Cardiac muscle cell (in vitro differentiated cells and primary cell): ENCODE data around the gene GLE1. TPM values are rescaled to one million over a fixed set of nuclear protein-coding genes. Genes with fewer than 3 reads are reported as not detected.

ENCODE experiments used
- DNase-seq, 2 donors: peaks; one replicate each; pipeline versions ENCODE4 v3.0.0 to v3.0.0-alpha.2; 2010 to 2017; ENCODE audit warnings: low read depth in 1 of 2, low spot score in 1 of 2
- H3K27ac ChIP-seq: fragments of 200-600 bp; sonication (generic); 2 replicates; pipeline ENCODE4 v1.5.1; 2016
- H3K27me3 ChIP-seq: fragments of 200-600 bp; sonication (generic); 2 replicates; pipeline ENCODE4 v1.6.0; 2016; ENCODE audit warnings: control low read depth
- H3K36me3 ChIP-seq: fragments of 200-600 bp; sonication (generic); 2 replicates; pipeline ENCODE4 v1.5.1; 2016; ENCODE audit warnings: control low read depth
- H3K4me1 ChIP-seq: fragments of 200-600 bp; sonication (generic); 2 replicates; pipeline ENCODE4 v1.8.1; 2017; ENCODE audit warnings: low read depth, mild to moderate bottlenecking, mixed run types
- H3K4me3 ChIP-seq: fragments of 200-600 bp; sonication (generic); 2 replicates; pipeline ENCODE4 v1.5.1; 2016; ENCODE audit warnings: mild to moderate bottlenecking
- H3K9me3 ChIP-seq: fragments of 200-600 bp; sonication (generic); 2 replicates; pipeline ENCODE4 v1.5.1; 2017; ENCODE audit warnings: low read depth, mild to moderate bottlenecking, control low read depth
- CTCF ChIP-seq: IDR thresholded peaks from 2 replicates; pipeline ENCODE4 v1.5.1; 2012; ENCODE audit warnings: low read depth, mild to moderate bottlenecking, low read length
- polyA plus RNA-seq: library from polyadenylated mRNA; unstranded; fragments of >200 nt; fragmentation: Nextera tagmentation; extraction: Ambion mirVana; gene quantifications from 2 replicates; pipeline ENCODE4 v1.2.1, GENCODE V29; 2016
- total RNA-seq: library from RNA; depleted of rRNA; stranded (reverse); fragments of >200 nt; gene quantifications from 2 replicates; pipeline ENCODE4 v1.2.3, GENCODE V29; 2016

GLE1 gene
- total RNA-seq (20.6 and 22.4 TPM in 2 replicates), polyA plus RNA-seq (16.3 and 28.4 TPM in 2 replicates)

DNA sequence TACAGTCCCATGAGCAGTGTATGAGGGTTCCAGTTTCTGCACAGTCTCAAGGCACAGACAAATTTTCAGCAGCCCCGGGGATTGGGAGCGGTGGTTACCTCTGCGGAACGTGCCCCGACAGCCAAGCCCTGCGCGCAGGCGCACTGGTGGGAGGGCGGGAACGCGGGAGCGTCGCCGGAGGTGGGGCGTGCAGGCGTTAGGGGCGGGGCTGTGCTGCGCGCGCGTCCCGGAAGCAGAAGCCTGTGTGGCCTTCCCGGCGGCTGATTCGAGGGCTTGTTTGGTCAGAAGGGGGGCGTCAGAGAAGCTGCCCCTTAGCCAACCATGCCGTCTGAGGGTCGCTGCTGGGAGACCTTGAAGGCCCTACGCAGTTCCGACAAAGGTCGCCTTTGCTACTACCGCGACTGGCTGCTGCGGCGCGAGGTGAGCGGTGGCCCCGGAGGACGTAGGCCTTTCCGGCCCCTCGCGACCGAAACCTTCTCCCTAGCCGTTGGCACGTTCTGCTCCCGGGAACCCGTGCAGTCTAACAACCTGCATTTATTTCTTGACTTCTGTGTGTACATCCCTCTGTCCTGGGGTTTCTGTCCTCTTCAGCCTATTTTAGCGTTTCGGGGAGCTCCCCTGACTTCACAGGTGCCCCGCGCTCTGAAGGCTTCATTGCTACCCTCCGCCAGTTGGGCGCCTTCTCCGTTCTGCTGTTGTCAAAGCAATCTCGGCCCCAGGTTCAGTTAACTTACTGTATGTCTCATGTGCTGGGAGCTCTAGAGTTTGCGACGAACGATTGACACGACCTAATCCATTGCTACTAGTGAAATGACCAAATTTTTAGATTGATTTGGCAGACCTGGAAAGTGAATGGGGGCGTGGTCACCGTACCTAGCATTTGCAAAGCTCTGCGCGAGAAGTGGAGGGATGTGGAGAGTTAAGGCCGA is at the start of gene GLE1:
Gene GLE1 (plus strand): TSS at position 235 of the 929 bp plus-strand sequence. CDS start 87 bp downstream, at position 322.
- H3K4me3 ChIP-seq: peak within 1 kb of the TSS; percentile 80
- TF ChIP-seq CTCF: no peak
- H3K4me1 ChIP-seq: peaks cover 8% of the 10 kb centered on the region
- H3K9me3 ChIP-seq: no peaks in the 10 kb centered on the region
- no peaks in the 10 kb centered on the region for H3K27me3 ChIP-seq
- peak; percentile 95 for DNase-seq
- no peaks in the 10 kb centered on the region for H3K36me3 ChIP-seq
- H3K27ac ChIP-seq: peak within 1 kb of the TSS; percentile 85

DNA sequence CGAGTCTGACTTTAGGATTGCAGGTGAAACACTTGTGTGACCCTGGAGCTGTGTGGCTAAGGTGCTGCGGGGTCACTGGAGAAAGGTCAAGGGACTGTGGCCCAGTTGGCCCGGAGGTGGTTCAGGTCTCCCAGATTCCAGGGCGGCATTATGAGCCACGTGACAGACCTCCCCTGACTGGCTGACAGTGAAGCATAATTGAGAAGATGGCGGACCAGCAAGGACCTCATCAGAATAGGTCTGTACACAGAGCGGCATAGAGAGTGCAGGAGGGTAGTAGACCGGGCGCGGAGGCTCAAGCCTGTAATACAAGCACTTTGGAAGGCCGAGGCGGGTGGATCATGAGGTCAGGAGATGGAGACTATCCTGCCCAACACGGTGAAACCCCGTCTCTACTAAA is 49.5 kb upstream of the GLE1 start:
- no peak for DNase-seq
- Histone ChIP-seq H3K27ac (no peak overlapping the region), H3K27me3 (no peaks in the 10 kb centered on the region), H3K4me1 (no peaks in the 10 kb centered on the region), H3K9me3 (no peaks in the 10 kb centered on the region), H3K4me3 (no peak overlapping the region), H3K36me3 (peaks cover 1% of the 10 kb centered on the region)
- TF ChIP-seq CTCF: no peak

GRCh38 chr9:128455849-128456612 is 48.5 kb upstream of the GLE1 start, which contains the start of gene ODF2:
ODF2 (plus strand) TSS chr9:128456006; CDS start chr9:128456092, 86 bp downstream.
- H3K36me3 ChIP-seq: peaks cover 6% of the 10 kb centered on the region
- DNase-seq: peak; percentile 97 to 98
- peak within 1 kb of the TSS; percentile 69 for H3K27ac ChIP-seq
- H3K4me3 ChIP-seq: peak within 1 kb of the TSS; percentile 89
- no peak for TF ChIP-seq CTCF
- no peaks in the 10 kb centered on the region for H3K4me1 ChIP-seq
- no peaks in the 10 kb centered on the region for H3K27me3 ChIP-seq
- no peaks in the 10 kb centered on the region for H3K9me3 ChIP-seq

DNA sequence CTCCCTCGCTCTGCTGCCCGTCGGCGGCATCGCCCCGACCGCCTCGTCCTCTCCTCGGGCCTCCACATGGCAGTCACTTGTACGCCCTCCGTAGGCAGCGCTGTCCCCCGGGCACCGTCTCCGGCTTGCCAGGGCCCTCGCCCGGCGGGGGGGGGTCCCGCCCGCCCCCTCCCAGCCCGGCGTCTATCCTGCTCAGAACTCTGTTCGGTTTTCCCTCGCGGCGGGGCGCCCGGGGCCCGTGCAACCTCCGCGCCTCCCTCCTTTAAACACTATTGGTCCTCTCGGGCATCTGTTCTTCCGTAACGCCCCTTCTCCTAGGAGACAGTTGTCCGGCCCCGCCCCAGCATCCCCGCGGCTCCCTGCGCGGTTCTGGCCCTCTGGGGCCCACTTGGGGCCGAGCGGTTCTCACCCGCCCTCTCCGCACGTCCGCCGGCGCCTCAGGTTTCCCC is 47.9 kb upstream of the GLE1 start:
- no peak for TF ChIP-seq CTCF
- Histone ChIP-seq H3K9me3 (no peaks in the 10 kb centered on the region), H3K27ac (peak overlapping the region; percentile 69), H3K27me3 (no peaks in the 10 kb centered on the region), H3K36me3 (peaks cover 6% of the 10 kb centered on the region), H3K4me1 (no peaks in the 10 kb centered on the region), H3K4me3 (peak overlapping the region; percentile 89)
- DNase-seq: peak; percentile 74 to 76

GRCh38 chr9:128457207-128457606 is 47.3 kb upstream of the GLE1 start:
- Histone ChIP-seq H3K27me3 (no peaks in the 10 kb centered on the region), H3K27ac (no peak overlapping the region), H3K4me3 (peak overlapping the region; percentile 89), H3K36me3 (peaks cover 6% of the 10 kb centered on the region), H3K9me3 (no peaks in the 10 kb centered on the region), H3K4me1 (no peaks in the 10 kb centered on the region)
- DNase-seq: no peak
- no peak for TF ChIP-seq CTCF
